ENCODE results near the gene CREBRF.

GRCh38 chr5:173093606-173094005 lies 37.5 kb downstream of the CREBRF start:
- TF ChIP-seq FOXM1 (IDR thresholded peaks at IDR 0.05; ENCODE audit: borderline replicate concordance), result no peak
- TF ChIP-seq SUZ12 (IDR thresholded peaks at IDR 0.05), result no peak
- TF ChIP-seq LEF1 (IDR thresholded peaks at IDR 0.05; ENCODE audit: borderline replicate concordance), result no peak
- no peak for TF ChIP-seq HDGF (IDR thresholded peaks at IDR 0.05; ENCODE audit: borderline replicate concordance)
- TF ChIP-seq FOXK2 (IDR thresholded peaks at IDR 0.05), result no peak
- TF ChIP-seq TARDBP (IDR thresholded peaks at IDR 0.05), result no peak
- TF ChIP-seq PKNOX1 (IDR thresholded peaks at IDR 0.05), result no peak
- no peak for TF ChIP-seq ELF4 (IDR thresholded peaks at IDR 0.05)

Data from HEK293T (cell line).